ENCODE data around the gene C20orf96. TPM values are rescaled to one million over a fixed set of nuclear protein-coding genes. Genes with fewer than 3 reads are reported as not detected.

C20orf96 gene
- total RNA-seq, 3 donors from 2014 or later (not counting 1 experiment from before 2014, with no cell fraction given), result 3.8 to 4.3 (median 4.1) TPM

GRCh38 chr20:325889-326644 lies 35.5 kb upstream of the C20orf96 start:
- no peaks in the 10 kb centered on the region for H3K9me3 ChIP-seq (ENCODE audit: control insufficient read depth, insufficient read depth, low read length)
- peaks cover 39% of the 10 kb centered on the region for H3K4me1 ChIP-seq (ENCODE audit: control insufficient read depth, insufficient read depth, low read length)
- Mint-ChIP-seq H3K36me3 (no peaks in the 10 kb centered on the region), H3K4me1 (peaks cover 0 to 18% of the 10 kb centered on the region in 2 donors), H3K9me3 (no peaks in the 10 kb centered on the region), H3K27me3 (ENCODE audit: low read depth in 2 of 2) (no peaks in the 10 kb centered on the region), H3K4me3 (peak overlapping the region; percentile 84), H3K27ac (peak overlapping the region in 1 of 2 donors; percentile 60)
- intact Hi-C loops (cut with micrococcal nuclease), result loop anchor here (2.0 kb wide), 1 partner anchor 15 kb away; no protein-coding TSS in a partner anchor
- peak overlapping the region; percentile 54 for H3K4me3 ChIP-seq (ENCODE audit: low read length)
- ATAC-seq (no peak), DNase-seq (peak; percentile 37 to 69)
- no peak overlapping the region for H3K27ac ChIP-seq (ENCODE audit: low read length)
- no peak for TF ChIP-seq CTCF (IDR thresholded peaks at IDR 0.05)
- no peaks in the 10 kb centered on the region for H3K36me3 ChIP-seq (ENCODE audit: control insufficient read depth, insufficient read depth, low read length)
- WGBS (ENCODE audit: insufficient coverage), result under 1% methylated on average over 103 of the region's 103 CpGs
- no peaks in the 10 kb centered on the region for H3K27me3 ChIP-seq (ENCODE audit: control insufficient read depth, insufficient read depth, low read length)

- no peaks in the 10 kb centered on the region for H3K27me3 ChIP-seq (ENCODE audit: control insufficient read depth, insufficient read depth, low read length)
- H3K4me3 Mint-ChIP-seq, result peak within 1 kb of the TSS; percentile 91
- H3K36me3 ChIP-seq (ENCODE audit: control insufficient read depth, insufficient read depth, low read length), result no peaks in the 10 kb centered on the region
- peak within 1 kb of the TSS; percentile 60 for H3K27ac ChIP-seq (ENCODE audit: low read length)
- no peaks in the 10 kb centered on the region for H3K27me3 Mint-ChIP-seq (ENCODE audit: low read depth in 2 of 2)
- TF ChIP-seq CTCF (IDR thresholded peaks at IDR 0.05), result no peak
- ATAC-seq, result peak; percentile 79 to 89 (median 82)
- peaks cover 39% of the 10 kb centered on the region for H3K4me1 ChIP-seq (ENCODE audit: control insufficient read depth, insufficient read depth, low read length)
- H3K9me3 ChIP-seq (ENCODE audit: control insufficient read depth, insufficient read depth, low read length), result no peaks in the 10 kb centered on the region
- H3K36me3 Mint-ChIP-seq, result no peaks in the 10 kb centered on the region
- peak within 1 kb of the TSS; percentile 70 to 74 for H3K27ac Mint-ChIP-seq
- peak within 1 kb of the TSS; percentile 59 for H3K4me3 ChIP-seq (ENCODE audit: low read length)
- DNase-seq, result peak; percentile 96 to 98
- H3K9me3 Mint-ChIP-seq, result no peaks in the 10 kb centered on the region
- intact Hi-C loops (cut with micrococcal nuclease), result loop anchor here (2.0 kb wide), 1 partner anchor 14 kb away; no protein-coding TSS in a partner anchor
- WGBS (ENCODE audit: insufficient coverage), result under 1% methylated on average over 106 of the region's 106 CpGs
- peaks cover 0 to 14% of the 10 kb centered on the region in 2 donors for H3K4me1 Mint-ChIP-seq
Observed at GRCh38 chr20:325045-325888, 34.7 kb upstream of the C20orf96 start, which contains the start of gene SOX12. TSS of gene SOX12 (plus strand) at chr20:325552. CDS start at chr20:325925, 373 bp downstream.

- no peaks in the 10 kb centered on the region for H3K9me3 ChIP-seq (ENCODE audit: control insufficient read depth, insufficient read depth, low read length)
- no peaks in the 10 kb centered on the region for H3K36me3 Mint-ChIP-seq
- peaks cover 0 to 11% of the 10 kb centered on the region in 2 donors for H3K4me1 Mint-ChIP-seq
- ATAC-seq (peak; percentile 72 to 88 (median 74)), DNase-seq (peak; percentile 88 to 92)
- TF ChIP-seq CTCF (IDR thresholded peaks at IDR 0.05), result peak; percentile 20
- H3K36me3 ChIP-seq (ENCODE audit: control insufficient read depth, insufficient read depth, low read length), result no peaks in the 10 kb centered on the region
- intact Hi-C loops (cut with micrococcal nuclease), result loop anchor here (1.0 to 2.0 kb wide), 2 partner anchors 14 to 26 kb away; no protein-coding TSS in a partner anchor
- under 1% methylated on average over 64 of the region's 69 CpGs for WGBS (ENCODE audit: insufficient coverage)
- no peaks in the 10 kb centered on the region for H3K27me3 Mint-ChIP-seq (ENCODE audit: low read depth in 2 of 2)
- no peaks in the 10 kb centered on the region for H3K9me3 Mint-ChIP-seq
- peaks cover 32% of the 10 kb centered on the region for H3K4me1 ChIP-seq (ENCODE audit: control insufficient read depth, insufficient read depth, low read length)
- peak overlapping the region; percentile 70 to 74 for H3K27ac Mint-ChIP-seq
- H3K4me3 ChIP-seq (ENCODE audit: low read length), result peak overlapping the region; percentile 59
- H3K27ac ChIP-seq (ENCODE audit: low read length), result peak overlapping the region; percentile 60
- no peaks in the 10 kb centered on the region for H3K27me3 ChIP-seq (ENCODE audit: control insufficient read depth, insufficient read depth, low read length)
- peak overlapping the region; percentile 91 for H3K4me3 Mint-ChIP-seq
Observed at GRCh38 chr20:324177-325044, 33.9 kb upstream of the C20orf96 start.

Measured in natural killer cell (primary cell).